ENCODE results near the gene C12orf60. TPM values are rescaled to one million over a fixed set of nuclear protein-coding genes. Genes with fewer than 3 reads are reported as not detected.
"Not testable (repeated sequence)": the region's sequence is repeated elsewhere in the genome, so short reads cannot be mapped to it uniquely, and the experiment has no call there.

The C12orf60 gene, protein sequence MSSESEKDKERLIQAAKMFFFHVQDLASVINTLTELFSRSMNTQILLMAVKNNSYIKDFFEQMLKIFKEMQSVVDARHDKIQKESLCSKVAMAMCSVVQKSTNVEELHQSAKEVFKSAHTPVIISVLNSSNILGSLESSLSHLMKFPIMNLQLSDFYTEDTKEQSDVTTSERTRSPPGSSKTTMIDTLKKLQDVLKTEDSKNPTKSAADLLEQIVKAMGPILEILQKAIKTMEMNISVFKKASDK
- total RNA-seq (2021; fragmentation: NEBNext Ultra II Directional; extraction: Animal tissue kit (Norgen Biotek cat#: 25700)) = under 1 TPM; 0.38 to 0.83 (median 0.64) TPM
- long read RNA-seq, partial matches to known transcripts = 0 of 2 reads
- long read RNA-seq, other reads (novel, unspliced or antisense) = 2 of 2 reads

- no peak for TF ChIP-seq CTCF (IDR thresholded peaks at IDR 0.05)
- no peak within 1 kb of the TSS for H3K4me3 Mint-ChIP-seq
- H3K9me3 Mint-ChIP-seq = no peaks in the 10 kb centered on the region
- H3K27me3 Mint-ChIP-seq (ENCODE audit: insufficient read depth) = peaks cover 1% of the 10 kb centered on the region; the same call in 1 of the 2 replicates
- DNase-seq = peak; percentile 99
- peaks cover 10% of the 10 kb centered on the region for H3K36me3 Mint-ChIP-seq (ENCODE audit: low read depth)
- H3K27ac Mint-ChIP-seq = no peak within 1 kb of the TSS
- H3K4me1 Mint-ChIP-seq (ENCODE audit: low read depth) = peaks cover 30% of the 10 kb centered on the region
These were observed at the start of gene C12orf60, which contains the start of gene WBP11 for GRCh38 chr12:14803011-14803829. C12orf60 (plus strand) TSS chr12:14803670; CDS start chr12:14822936, 19,266 bp downstream. WBP11 (minus strand) TSS chr12:14803478; CDS start chr12:14801383, 2,095 bp downstream.

- no peaks in the 10 kb centered on the region; the same call in 1 of the 2 replicates for H3K27me3 Mint-ChIP-seq (ENCODE audit: insufficient read depth)
- no peak for DNase-seq
- H3K36me3 Mint-ChIP-seq (ENCODE audit: low read depth) = peaks cover 18% of the 10 kb centered on the region
- H3K4me1 Mint-ChIP-seq (ENCODE audit: low read depth) = peaks cover 19% of the 10 kb centered on the region
- TF ChIP-seq CTCF (IDR thresholded peaks at IDR 0.05) = peak; percentile 62
- H3K9me3 Mint-ChIP-seq = peaks cover 7% of the 10 kb centered on the region; the same call in 1 of the 2 replicates
- no peak overlapping the region for H3K27ac Mint-ChIP-seq
- peak overlapping the region; percentile 33; the same call in 1 of the 2 replicates for H3K4me3 Mint-ChIP-seq
These were observed 46.9 kb upstream of the C12orf60 start for GRCh38 chr12:14756334-14757143.

DNA sequence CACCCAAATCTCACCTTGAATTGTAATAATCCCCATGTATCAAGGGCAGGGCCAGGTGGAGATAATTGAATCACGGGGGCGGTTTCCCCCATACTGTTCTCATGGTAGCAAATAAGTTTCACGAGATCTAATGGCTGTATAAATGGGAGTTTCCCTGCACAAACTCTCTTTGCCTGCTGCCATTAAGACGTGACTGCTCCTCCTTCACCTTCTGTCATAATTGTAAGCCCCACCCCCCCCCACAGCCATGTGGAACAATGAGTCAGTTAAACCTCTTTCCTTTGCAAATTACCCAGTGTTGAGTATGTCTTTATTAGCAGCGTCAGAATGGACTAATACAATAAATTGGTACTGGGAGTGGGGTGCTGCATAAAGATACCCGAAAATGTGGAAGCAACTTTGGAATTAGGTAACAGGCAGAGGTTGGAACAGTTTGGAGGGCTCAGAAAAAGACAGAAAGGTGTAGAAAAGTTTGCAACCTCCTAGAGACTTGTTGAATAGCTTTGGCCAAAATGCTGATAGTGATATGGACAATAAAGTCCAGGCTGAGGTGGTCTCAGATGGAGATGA lies 43.7 kb upstream of the C12orf60 start:
- H3K9me3 Mint-ChIP-seq, H3K4me3 Mint-ChIP-seq: not testable (repeated sequence)
- peaks cover 19% of the 10 kb centered on the region for H3K4me1 Mint-ChIP-seq (ENCODE audit: low read depth)

GRCh38 chr12:14765398-14765797 lies 38.1 kb upstream of the C12orf60 start:
- Mint-ChIP-seq H3K36me3 (ENCODE audit: low read depth) (peaks cover 42% of the 10 kb centered on the region), H3K27me3 (ENCODE audit: insufficient read depth) (peaks cover 4% of the 10 kb centered on the region), H3K4me1 (ENCODE audit: low read depth) (peaks cover 17% of the 10 kb centered on the region), H3K4me3 (no peak overlapping the region), H3K9me3 (peaks cover 5% of the 10 kb centered on the region; the same call in 1 of the 2 replicates), H3K27ac (no peak overlapping the region)
- no peak for TF ChIP-seq CTCF (IDR thresholded peaks at IDR 0.05)
- DNase-seq = no peak

More for the DNA sequence above, 43.7 kb upstream of the C12orf60 start:
- DNase-seq; H3K27ac Mint-ChIP-seq; H3K27me3 Mint-ChIP-seq (ENCODE audit: insufficient read depth): not testable (repeated sequence)
- H3K36me3 Mint-ChIP-seq (ENCODE audit: low read depth) = peaks cover 23% of the 10 kb centered on the region

GRCh38 chr12:14766020-14766419 lies 37.5 kb upstream of the C12orf60 start:
- not testable (repeated sequence) for DNase-seq; H3K27me3 Mint-ChIP-seq (ENCODE audit: insufficient read depth); H3K9me3 Mint-ChIP-seq; H3K27ac Mint-ChIP-seq; H3K4me3 Mint-ChIP-seq
- H3K4me1 Mint-ChIP-seq (ENCODE audit: low read depth) = peaks cover 17% of the 10 kb centered on the region
- peaks cover 38% of the 10 kb centered on the region for H3K36me3 Mint-ChIP-seq (ENCODE audit: low read depth)

Data from HFFc6 (cell line).